Fibroblast of lung (primary cell): ENCODE measurements around the gene SCYGR6. TPM values are rescaled to one million over a fixed set of nuclear protein-coding genes. Genes with fewer than 3 reads are reported as not detected.

Experiments
- DNase-seq, 2 donors: peaks; one replicate each; pipeline versions ENCODE4 v3.0.0 to v3.0.0-alpha.2; 2010; ENCODE audit warnings: low read depth in 2 of 2
- H2AFZ ChIP-seq: 2 replicates; pipeline ENCODE4 v1.5.1; 2012; ENCODE audit warnings: low read length, control low read depth, inconsistent platforms
- H3K27ac ChIP-seq: 2 replicates; pipeline ENCODE4 v1.5.1; 2011; ENCODE audit warnings: low read length, control low read depth; ENCODE audit not compliant: insufficient read depth
- H3K27me3 ChIP-seq: 2 replicates; pipeline ENCODE4 v1.5.1; 2011; ENCODE audit warnings: mild to moderate bottlenecking, low read length; ENCODE audit not compliant: control insufficient read depth, insufficient read depth
- H3K36me3 ChIP-seq: 2 replicates; pipeline ENCODE4 v1.5.1; 2011; ENCODE audit warnings: low read length; ENCODE audit not compliant: control insufficient read depth, insufficient read depth
- H3K4me1 ChIP-seq: 2 replicates; pipeline ENCODE4 v1.5.1; 2011; ENCODE audit warnings: low read length; ENCODE audit not compliant: control insufficient read depth, insufficient read depth; ENCODE audit errors: extremely low read depth
- H3K4me2 ChIP-seq: 2 replicates; pipeline ENCODE4 v1.5.1; 2011; ENCODE audit warnings: low read length, control low read depth; ENCODE audit not compliant: insufficient read depth; ENCODE audit errors: extremely low read depth
- H3K4me3 ChIP-seq, 4 experiments: fragments of 200-600 bp in 1 of 4; sonication (generic) in 1 of 4; replicated peaks in 1 of 4; 2 replicates each; pipeline ENCODE4 v1.5.1; 2011 to 2016; ENCODE audit warnings: low read length in 4 of 4, low read depth in 3 of 4, mild to moderate bottlenecking in 3 of 4, control low read depth in 2 of 4, inconsistent platforms in 1 of 4, mixed read lengths in 1 of 4; ENCODE audit not compliant: insufficient read depth in 1 of 4; ENCODE audit errors: control extremely low read depth in 1 of 4
- H3K79me2 ChIP-seq: 2 replicates; pipeline ENCODE4 v1.5.1; 2012; ENCODE audit warnings: mild to moderate bottlenecking, low read length, inconsistent platforms; ENCODE audit not compliant: control insufficient read depth, insufficient read depth
- H3K9ac ChIP-seq: 2 replicates; pipeline ENCODE4 v1.5.1; 2011; ENCODE audit warnings: mild to moderate bottlenecking, low read length, control low read depth; ENCODE audit not compliant: insufficient read depth
- H3K9me3 ChIP-seq: 2 replicates; pipeline ENCODE4 v1.5.1; 2012; ENCODE audit warnings: low read depth, low read length; ENCODE audit not compliant: control insufficient read depth, insufficient read depth
- H4K20me1 ChIP-seq: 2 replicates; pipeline ENCODE4 v1.5.1; 2011; ENCODE audit warnings: low read length; ENCODE audit not compliant: control insufficient read depth, insufficient read depth; ENCODE audit errors: extremely low read depth
- CTCF ChIP-seq, 2 donors: IDR thresholded peaks in 1 of 2; conservative IDR thresholded peaks in 1 of 2; 1 replicate in 1 of 2; 2 replicates in 1 of 2; pipeline ENCODE4 v1.5.1; 2011 to 2012; ENCODE audit warnings: low read length in 2 of 2, control low read depth in 1 of 2, inconsistent platforms in 1 of 2, low read depth in 1 of 2, mild to moderate bottlenecking in 1 of 2
- EZH2 ChIP-seq: IDR thresholded peaks from 2 replicates; pipeline ENCODE4 v1.5.1; 2012; ENCODE audit warnings: low read length, control low read depth, mild to moderate bottlenecking; ENCODE audit errors: missing control alignments
- polyA plus RNA-seq, 2 donors: library from polyadenylated mRNA; depleted of rRNA in 1 of 2; stranded (reverse) in 1 of 2; unstranded in 1 of 2; fragments of >200 nt; gene quantifications; 2 replicates each; pipeline ENCODE4 v1.2.1, GENCODE V29; 2011 to 2012; ENCODE audit warnings: missing spikeins in 1 of 2
- total RNA-seq: library from RNA; depleted of rRNA; stranded (reverse); fragments of >200 nt; gene quantifications from 2 replicates; pipeline ENCODE4 v1.2.1, GENCODE V29; 2014

Gene SCYGR6
- total and polyA plus RNA-seq, 2 donors (not counting 1 experiment from before 2014, with no cell fraction given), result not detected

- no peaks in the 10 kb centered on the region for H3K79me2 ChIP-seq
- no peaks in the 10 kb centered on the region for H3K9me3 ChIP-seq
- H3K4me1 ChIP-seq, result no peaks in the 10 kb centered on the region
- H3K4me2 ChIP-seq, result no peak overlapping the region
- H3K27me3 ChIP-seq, result no peaks in the 10 kb centered on the region
- no peak overlapping the region for H3K4me3 ChIP-seq
- no peaks in the 10 kb centered on the region for H3K36me3 ChIP-seq
- H4K20me1 ChIP-seq, result no peaks in the 10 kb centered on the region
- no peak overlapping the region for H2AFZ ChIP-seq
- no peak overlapping the region for H3K27ac ChIP-seq
- no peak overlapping the region for H3K9ac ChIP-seq
- DNase-seq, result no peak
- TF ChIP-seq CTCF (conservative IDR thresholded peaks at IDR 0.05 in 1 of 2, IDR thresholded peaks at IDR 0.05 in 1 of 2; ENCODE audit: low read depth in 1 of 2, low read length in 2 of 2), result no peak
Observed at GRCh38 chr2:227687189-227687588, 37.4 kb downstream of the SCYGR6 start.

GRCh38 chr2:227684258-227684657 lies 40.3 kb downstream of the SCYGR6 start:
- Histone ChIP-seq H3K4me3 (no peak overlapping the region), H3K4me1 (no peaks in the 10 kb centered on the region), H4K20me1 (no peaks in the 10 kb centered on the region), H3K27ac (no peak overlapping the region), H3K36me3 (no peaks in the 10 kb centered on the region), H2AFZ (no peak overlapping the region), H3K79me2 (no peaks in the 10 kb centered on the region), H3K9me3 (no peaks in the 10 kb centered on the region), H3K27me3 (no peaks in the 10 kb centered on the region), H3K9ac (no peak overlapping the region), H3K4me2 (no peak overlapping the region)
- no peak for TF ChIP-seq CTCF (conservative IDR thresholded peaks at IDR 0.05 in 1 of 2, IDR thresholded peaks at IDR 0.05 in 1 of 2; ENCODE audit: low read depth in 1 of 2, low read length in 2 of 2)
- no peak for TF ChIP-seq EZH2
- DNase-seq, result no peak

DNA sequence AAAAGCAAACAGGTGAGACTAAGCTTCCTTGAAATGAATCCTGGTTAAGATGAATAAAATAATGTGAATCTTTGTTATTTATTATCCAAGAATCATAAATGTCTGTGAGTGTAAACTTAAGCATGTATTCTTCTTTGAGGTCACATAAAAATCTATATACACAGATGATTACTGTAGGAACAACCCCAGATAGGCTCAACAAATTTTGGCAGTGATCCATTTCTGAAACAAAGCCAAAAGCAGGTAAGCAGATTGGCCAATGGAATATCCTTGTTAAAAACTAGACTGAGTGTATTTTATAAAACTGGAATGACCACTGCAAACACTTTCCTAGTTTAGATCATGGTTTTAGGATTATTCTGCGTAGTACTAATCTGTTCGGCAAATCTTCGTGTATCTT lies 46.6 kb downstream of the SCYGR6 start:
- no peak for DNase-seq
- H3K27me3 ChIP-seq, result no peaks in the 10 kb centered on the region
- no peak overlapping the region for H3K9ac ChIP-seq
- no peak for TF ChIP-seq EZH2
- no peak for TF ChIP-seq CTCF (conservative IDR thresholded peaks at IDR 0.05 in 1 of 2, IDR thresholded peaks at IDR 0.05 in 1 of 2; ENCODE audit: low read depth in 1 of 2, low read length in 2 of 2)
- no peak overlapping the region for H3K27ac ChIP-seq
- no peaks in the 10 kb centered on the region for H3K36me3 ChIP-seq
- no peaks in the 10 kb centered on the region for H4K20me1 ChIP-seq
- no peak overlapping the region for H3K4me3 ChIP-seq
- H3K9me3 ChIP-seq, result no peaks in the 10 kb centered on the region
- no peaks in the 10 kb centered on the region for H3K79me2 ChIP-seq
- H3K4me1 ChIP-seq, result no peaks in the 10 kb centered on the region
- H2AFZ ChIP-seq, result no peak overlapping the region
- no peak overlapping the region for H3K4me2 ChIP-seq
